Measurements from ENCODE around the gene ALDH7A1.

Gene ALDH7A1

DNA sequence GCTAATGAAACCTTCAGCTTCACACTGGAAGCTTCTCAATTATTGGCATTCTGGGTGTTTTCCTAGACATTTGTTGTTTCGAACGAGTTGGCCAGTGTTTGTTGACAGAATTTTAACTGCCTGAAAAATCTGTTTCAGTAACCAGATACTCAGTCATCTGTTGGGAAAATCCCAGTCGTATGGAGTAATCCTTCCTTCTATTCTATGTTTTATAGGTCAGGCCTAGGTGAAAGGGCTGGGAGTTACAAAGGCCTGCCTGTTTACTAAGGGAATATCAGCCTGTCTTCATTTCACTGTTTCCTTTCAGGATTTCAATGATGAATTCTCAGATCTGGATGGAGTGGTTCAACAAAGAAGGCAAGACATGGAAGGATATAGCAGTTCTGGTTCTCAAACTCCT lies 111.9 kb downstream of the ALDH7A1 start:
- no peak for DNase-seq (ENCODE audit: low spot score)
- no peak overlapping the region for H3K27ac ChIP-seq (ENCODE audit: poor library complexity, severe bottlenecking)
- H3K36me3 ChIP-seq (ENCODE audit: low read depth), result peaks cover 92% of the 10 kb centered on the region
- H3K27me3 ChIP-seq (ENCODE audit: insufficient read depth, poor library complexity, severe bottlenecking), result no peaks in the 10 kb centered on the region
- no peak overlapping the region for H3K4me3 ChIP-seq (ENCODE audit: severe bottlenecking)
- TF ChIP-seq CTCF (IDR thresholded peaks at IDR 0.05; ENCODE audit: poor library complexity, severe bottlenecking), result no peak
- no peaks in the 10 kb centered on the region for H3K4me1 ChIP-seq (ENCODE audit: insufficient read depth, poor library complexity, severe bottlenecking)
- ATAC-seq (ENCODE audit: low read depth), result no peak
- H3K9me3 ChIP-seq (ENCODE audit: severe bottlenecking), result no peaks in the 10 kb centered on the region

GRCh38 chr5:126482591-126482990 lies 112.4 kb downstream of the ALDH7A1 start:
- Histone ChIP-seq H3K36me3 (ENCODE audit: low read depth) (peaks cover 92% of the 10 kb centered on the region), H3K4me1 (ENCODE audit: insufficient read depth, poor library complexity, severe bottlenecking) (no peaks in the 10 kb centered on the region), H3K27ac (ENCODE audit: poor library complexity, severe bottlenecking) (no peak overlapping the region), H3K4me3 (ENCODE audit: severe bottlenecking) (no peak overlapping the region), H3K27me3 (ENCODE audit: insufficient read depth, poor library complexity, severe bottlenecking) (no peaks in the 10 kb centered on the region), H3K9me3 (ENCODE audit: severe bottlenecking) (no peaks in the 10 kb centered on the region)
- ATAC-seq (ENCODE audit: low read depth) (no peak), DNase-seq (ENCODE audit: low spot score) (no peak)
- no peak for TF ChIP-seq CTCF (IDR thresholded peaks at IDR 0.05; ENCODE audit: poor library complexity, severe bottlenecking)

- ATAC-seq (ENCODE audit: low read depth) (no peak), DNase-seq (ENCODE audit: low spot score) (no peak)
- Histone ChIP-seq H3K4me1 (ENCODE audit: insufficient read depth, poor library complexity, severe bottlenecking) (no peaks in the 10 kb centered on the region), H3K4me3 (ENCODE audit: severe bottlenecking) (no peak overlapping the region), H3K27ac (ENCODE audit: poor library complexity, severe bottlenecking) (no peak overlapping the region), H3K9me3 (ENCODE audit: severe bottlenecking) (no peaks in the 10 kb centered on the region), H3K36me3 (ENCODE audit: low read depth) (peaks cover 79% of the 10 kb centered on the region), H3K27me3 (ENCODE audit: insufficient read depth, poor library complexity, severe bottlenecking) (no peaks in the 10 kb centered on the region)
- TF ChIP-seq CTCF (IDR thresholded peaks at IDR 0.05; ENCODE audit: poor library complexity, severe bottlenecking), result no peak
These were observed 113.8 kb downstream of the ALDH7A1 start for GRCh38 chr5:126481243-126481642.

All from RWPE2 (cell line).